ENCODE results near the gene SIAH2. TPM values are rescaled to one million over a fixed set of nuclear protein-coding genes. Genes with fewer than 3 reads are reported as not detected.
A peak's percentile ranks its signal among the peaks of the same experiment; 100 is the strongest.

The SIAH2 gene
- total RNA-seq, 1 donor = 30.2 TPM

- peak overlapping the region; percentile 91 for H3K4me3 ChIP-seq (ENCODE audit: low read depth, low read length)
- DNase-seq (ENCODE audit: low read depth) = peak; percentile 37
- no peak for TF ChIP-seq CTCF (IDR thresholded peaks at IDR 0.05; ENCODE audit: insufficient read depth, low read depth, low read length)
Observed at GRCh38 chr3:150760431-150761200, 2.4 kb downstream of the SIAH2 start.

- no peak for DNase-seq (ENCODE audit: low read depth)
- no peak for TF ChIP-seq CTCF (IDR thresholded peaks at IDR 0.05; ENCODE audit: insufficient read depth, low read depth, low read length)
- peak overlapping the region; percentile 91 for H3K4me3 ChIP-seq (ENCODE audit: low read depth, low read length)
Observed at GRCh38 chr3:150759947-150760346, 3.0 kb downstream of the SIAH2 start.

GRCh38 chr3:150759319-150759718 is 3.6 kb downstream of the SIAH2 start:
- no peak for DNase-seq (ENCODE audit: low read depth)
- no peak overlapping the region for H3K4me3 ChIP-seq (ENCODE audit: low read depth, low read length)

GRCh38 chr3:150757768-150758167 is 5.2 kb downstream of the SIAH2 start:
- DNase-seq (ENCODE audit: low read depth) = no peak
- H3K4me3 ChIP-seq (ENCODE audit: low read depth, low read length) = no peak overlapping the region
- TF ChIP-seq CTCF (IDR thresholded peaks at IDR 0.05; ENCODE audit: insufficient read depth, low read depth, low read length) = no peak

More at GRCh38 chr3:150759319-150759718, 3.6 kb downstream of the SIAH2 start:
- no peak for TF ChIP-seq CTCF (IDR thresholded peaks at IDR 0.05; ENCODE audit: insufficient read depth, low read depth, low read length)

GRCh38 chr3:150757364-150757763 is 5.6 kb downstream of the SIAH2 start:
- no peak for DNase-seq (ENCODE audit: low read depth)
- no peak overlapping the region for H3K4me3 ChIP-seq (ENCODE audit: low read depth, low read length)
- no peak for TF ChIP-seq CTCF (IDR thresholded peaks at IDR 0.05; ENCODE audit: insufficient read depth, low read depth, low read length)

- no peak for TF ChIP-seq CTCF (IDR thresholded peaks at IDR 0.05; ENCODE audit: insufficient read depth, low read depth, low read length)
- no peak for DNase-seq (ENCODE audit: low read depth)
- no peak overlapping the region for H3K4me3 ChIP-seq (ENCODE audit: low read depth, low read length)
Observed at GRCh38 chr3:150756491-150757059, 6.4 kb downstream of the SIAH2 start.
